ENCODE measurements around the gene RNF152. TPM values are rescaled to one million over a fixed set of nuclear protein-coding genes. Genes with fewer than 3 reads are reported as not detected.

The RNF152 gene
- total and polyA plus RNA-seq, 2 of the 4 experiments (the other 2 are of a cell fraction) = 7.5 to 18.5 TPM

- H3K4me3 ChIP-seq (ENCODE audit: insufficient read depth, low read depth, low read length) = no peak overlapping the region
- H2BK20ac ChIP-seq (ENCODE audit: low read depth, low read length) = peak overlapping the region; percentile 72; the same call in 1 of the 2 replicates
- peak overlapping the region; percentile 86 for H4K91ac ChIP-seq (ENCODE audit: insufficient read depth, low read depth, low read length)
- peaks cover 18 to 44% of the 10 kb centered on the region in 2 experiments for H3K79me1 ChIP-seq (ENCODE audit: low read depth in 1 of 2, low read length in 2 of 2)
- peak overlapping the region; percentile 18 for H2AK9ac ChIP-seq (replicated peaks; ENCODE audit: low read depth, low read length, poor library complexity)
- DNase-seq (peak; percentile 92), ATAC-seq (ENCODE audit: low read depth) (peak; percentile 82)
- WGBS, 2 experiments (ENCODE audit: extremely low coverage in 2 of 2, insufficient read length in 1 of 2) = no CpG with 5 or more reads among the region's 8 CpGs
- peak overlapping the region; percentile 23 for H2BK5ac ChIP-seq (ENCODE audit: low read depth, low read length, poor library complexity, severe bottlenecking)
- peak overlapping the region; percentile 36; the same call in 1 of the 2 replicates for H4K5ac ChIP-seq (ENCODE audit: low read depth, low read length)
- H3K18ac ChIP-seq (ENCODE audit: low read depth, low read length) = peak overlapping the region; percentile 15; the same call in 1 of the 2 replicates
- peaks cover 8% of the 10 kb centered on the region; the same call in 1 of the 2 replicates for H4K20me1 ChIP-seq (ENCODE audit: insufficient read depth, low read length)
- peaks cover 4% of the 10 kb centered on the region; the same call in 1 of the 2 replicates for H3K36me3 ChIP-seq (ENCODE audit: control insufficient read depth, insufficient read depth, low read length)
- peak overlapping the region; percentile 88 for H2BK120ac ChIP-seq (ENCODE audit: low read depth, low read length)
- POLR2A ChIA-PET (ENCODE audit: unreplicated experiment) = no interaction called here
- intact Hi-C loops (cut with micrococcal nuclease) (no loop called here), in situ Hi-C loops (cut with MboI; ENCODE audit: low sequenced_read_pairs) (no loop called here), dilution Hi-C loops (cut with HindIII; ENCODE audit: low sequenced_read_pairs, unreplicated experiment) (no loop called here)
- H3K4me1 ChIP-seq (ENCODE audit: control insufficient read depth, insufficient read depth, low read length) = peaks cover 11% of the 10 kb centered on the region
- no peaks in the 10 kb centered on the region for H3K9me3 ChIP-seq (ENCODE audit: control insufficient read depth, insufficient read depth, low read length)
- peak overlapping the region; percentile 17 to 86 for H4K8ac ChIP-seq (ENCODE audit: low read depth in 2 of 2, low read length in 2 of 2)
- H3K14ac ChIP-seq (replicated peaks; ENCODE audit: low read depth, low read length) = peak overlapping the region; percentile 90
- TF ChIP-seq USF2 (IDR thresholded peaks at IDR 0.05; ENCODE audit: low read depth, low read length) (peak; percentile 81), MXI1 (IDR thresholded peaks at IDR 0.05; ENCODE audit: borderline replicate concordance, low read depth, low read length) (peak; percentile 66; the same call in 1 of the 2 replicates)
- TF ChIP-seq, protein P1, sequence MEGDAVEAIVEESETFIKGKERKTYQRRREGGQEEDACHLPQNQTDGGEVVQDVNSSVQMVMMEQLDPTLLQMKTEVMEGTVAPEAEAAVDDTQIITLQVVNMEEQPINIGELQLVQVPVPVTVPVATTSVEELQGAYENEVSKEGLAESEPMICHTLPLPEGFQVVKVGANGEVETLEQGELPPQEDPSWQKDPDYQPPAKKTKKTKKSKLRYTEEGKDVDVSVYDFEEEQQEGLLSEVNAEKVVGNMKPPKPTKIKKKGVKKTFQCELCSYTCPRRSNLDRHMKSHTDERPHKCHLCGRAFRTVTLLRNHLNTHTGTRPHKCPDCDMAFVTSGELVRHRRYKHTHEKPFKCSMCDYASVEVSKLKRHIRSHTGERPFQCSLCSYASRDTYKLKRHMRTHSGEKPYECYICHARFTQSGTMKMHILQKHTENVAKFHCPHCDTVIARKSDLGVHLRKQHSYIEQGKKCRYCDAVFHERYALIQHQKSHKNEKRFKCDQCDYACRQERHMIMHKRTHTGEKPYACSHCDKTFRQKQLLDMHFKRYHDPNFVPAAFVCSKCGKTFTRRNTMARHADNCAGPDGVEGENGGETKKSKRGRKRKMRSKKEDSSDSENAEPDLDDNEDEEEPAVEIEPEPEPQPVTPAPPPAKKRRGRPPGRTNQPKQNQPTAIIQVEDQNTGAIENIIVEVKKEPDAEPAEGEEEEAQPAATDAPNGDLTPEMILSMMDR (conservative IDR thresholded peaks at IDR 0.05; ENCODE audit: low read depth, low read length) = no peak
- H2AK5ac ChIP-seq (ENCODE audit: low read depth, low read length) = no peak overlapping the region
- H2BK15ac ChIP-seq (ENCODE audit: low read depth, low read length) = peak overlapping the region; percentile 71; the same call in 2 of the 3 replicates
- peak overlapping the region; percentile 88 for H2AFZ ChIP-seq (replicated peaks; ENCODE audit: low read length, poor library complexity)
- H3K4me2 ChIP-seq (ENCODE audit: low read depth, low read length) = peak overlapping the region; percentile 76
- peak overlapping the region; percentile 60 for H3K23ac ChIP-seq (ENCODE audit: low read depth, low read length)
- no TSS peak for BruUV-seq (replicated peaks)
- H3K56ac ChIP-seq (ENCODE audit: extremely low read depth, insufficient read depth, low read length) = peak overlapping the region; percentile 86
- peak overlapping the region; percentile 94 for H3K4ac ChIP-seq (ENCODE audit: low read depth, low read length)
- H3K27me3 ChIP-seq (ENCODE audit: control insufficient read depth, insufficient read depth, low read length) = no peaks in the 10 kb centered on the region
- no peak overlapping the region for H3K9ac ChIP-seq (ENCODE audit: low read depth, low read length)
- peak overlapping the region; percentile 14; the same call in 1 of the 2 replicates for H3K27ac ChIP-seq (ENCODE audit: insufficient read depth, low read length)
- H3K9me1 ChIP-seq (ENCODE audit: insufficient read depth, low read length) = peaks cover 18% of the 10 kb centered on the region
- CTCF ChIA-PET = interaction anchor here (1.1 to 1.5 kb wide), 2 partner anchors 14 to 261 kb away, joined by 3 read pairs; no protein-coding TSS in a partner anchor
These were observed 22.7 kb downstream of the RNF152 start for GRCh38 chr18:61870151-61870550.

Data from IMR-90 (cell line).